C4-2B (cell line): Measurements from ENCODE around the gene SYVN1.
"Not testable (repeated sequence)": the region's sequence is repeated elsewhere in the genome, so short reads cannot be mapped to it uniquely, and the experiment has no call there.

ENCODE experiments used
- H3K27ac ChIP-seq: fragments of 450-650 bp; 2 replicates; pipeline ENCODE4 v1.5.1; 2017
- ZFX ChIP-seq: fragments of 450-650 bp; IDR thresholded peaks from 2 replicates; pipeline ENCODE4 v1.6.1; 2017
- TF ChIP-seq, protein P1 (sequence below): fragments of 450-650 bp; conservative IDR thresholded peaks from 2 replicates; pipeline ENCODE4 v1.5.1; 2017; ENCODE audit warnings: mild to moderate bottlenecking

The SYVN1 gene

DNA sequence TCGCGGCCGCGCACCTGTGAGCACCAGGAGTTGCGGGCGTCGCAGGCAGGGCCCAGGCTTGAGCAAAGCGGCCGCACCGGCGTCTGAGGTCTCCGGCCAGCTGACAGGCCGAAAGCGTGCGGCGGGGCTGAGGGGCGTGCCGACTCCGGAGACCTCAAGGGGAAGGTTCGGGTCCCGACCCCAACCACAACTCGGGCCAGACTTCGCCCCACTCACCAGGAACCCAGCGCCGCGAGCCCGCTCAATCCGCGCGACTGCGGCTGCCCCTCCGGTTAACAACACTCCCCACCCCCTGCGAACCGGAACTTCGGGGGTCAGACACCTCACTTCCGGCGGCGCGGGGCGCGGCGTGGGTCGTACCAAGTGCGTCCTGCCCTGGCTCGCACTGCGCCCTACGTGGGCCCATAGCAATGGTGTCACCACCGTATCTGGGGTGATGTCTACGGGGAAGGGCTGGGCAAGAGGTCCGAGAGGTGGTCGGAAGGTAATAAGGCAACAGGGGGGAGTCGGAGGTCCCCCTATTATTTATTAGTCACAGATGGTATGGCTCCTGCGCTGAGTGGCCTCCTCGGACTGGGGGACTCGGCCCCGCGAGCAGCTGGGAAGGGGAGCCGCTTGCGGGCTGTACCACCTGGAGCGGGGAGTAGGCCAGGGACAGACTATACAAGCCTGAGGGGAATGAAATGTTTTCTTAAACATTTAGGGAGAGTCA is at the start of gene SYVN1:
Gene SYVN1 (minus strand): TSS at position 280 of the 712 bp plus-strand sequence. CDS start 918 bp downstream, outside the sequence.
- TF ChIP-seq, protein P1, sequence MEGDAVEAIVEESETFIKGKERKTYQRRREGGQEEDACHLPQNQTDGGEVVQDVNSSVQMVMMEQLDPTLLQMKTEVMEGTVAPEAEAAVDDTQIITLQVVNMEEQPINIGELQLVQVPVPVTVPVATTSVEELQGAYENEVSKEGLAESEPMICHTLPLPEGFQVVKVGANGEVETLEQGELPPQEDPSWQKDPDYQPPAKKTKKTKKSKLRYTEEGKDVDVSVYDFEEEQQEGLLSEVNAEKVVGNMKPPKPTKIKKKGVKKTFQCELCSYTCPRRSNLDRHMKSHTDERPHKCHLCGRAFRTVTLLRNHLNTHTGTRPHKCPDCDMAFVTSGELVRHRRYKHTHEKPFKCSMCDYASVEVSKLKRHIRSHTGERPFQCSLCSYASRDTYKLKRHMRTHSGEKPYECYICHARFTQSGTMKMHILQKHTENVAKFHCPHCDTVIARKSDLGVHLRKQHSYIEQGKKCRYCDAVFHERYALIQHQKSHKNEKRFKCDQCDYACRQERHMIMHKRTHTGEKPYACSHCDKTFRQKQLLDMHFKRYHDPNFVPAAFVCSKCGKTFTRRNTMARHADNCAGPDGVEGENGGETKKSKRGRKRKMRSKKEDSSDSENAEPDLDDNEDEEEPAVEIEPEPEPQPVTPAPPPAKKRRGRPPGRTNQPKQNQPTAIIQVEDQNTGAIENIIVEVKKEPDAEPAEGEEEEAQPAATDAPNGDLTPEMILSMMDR: no peak
- peak; percentile 80; the same call in 1 of the 2 replicates for TF ChIP-seq ZFX
- H3K27ac ChIP-seq: peak within 1 kb of the TSS; percentile 96

DNA sequence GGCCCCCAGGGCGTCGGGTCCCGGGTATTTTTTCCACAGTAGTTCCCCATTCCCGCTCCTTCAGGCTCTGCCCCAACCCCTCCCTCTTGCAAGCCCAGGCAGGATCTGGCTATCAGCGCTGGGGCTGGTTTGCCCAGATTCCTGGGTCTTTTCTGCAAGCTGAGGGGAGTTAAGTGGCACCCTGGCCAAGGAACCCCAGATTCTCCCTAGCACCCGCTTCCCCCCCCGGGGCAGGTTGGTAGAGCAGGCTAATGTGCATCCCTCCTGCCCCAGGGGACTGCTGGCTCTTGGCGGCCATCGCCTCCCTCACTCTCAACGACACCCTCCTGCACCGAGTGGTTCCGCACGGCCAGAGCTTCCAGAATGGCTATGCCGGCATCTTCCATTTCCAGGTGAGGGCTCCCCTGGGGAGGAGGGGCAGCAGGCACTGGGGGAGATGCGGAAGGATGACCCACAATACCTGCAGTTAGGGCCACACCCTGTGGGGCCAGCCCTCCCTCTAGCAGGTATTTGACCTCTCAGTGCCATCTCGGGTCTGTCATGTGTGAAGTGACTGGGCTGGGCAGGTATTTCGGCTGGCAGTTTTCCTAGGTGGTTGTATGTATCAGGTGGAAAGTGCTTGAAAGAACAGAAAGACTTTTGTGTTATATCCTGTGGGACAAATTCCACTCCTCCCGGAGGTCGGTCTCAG is 49.0 kb upstream of the SYVN1 start:
- H3K27ac ChIP-seq: no peak overlapping the region; the same call in 1 of the 2 replicates
- TF ChIP-seq, protein P1: no peak
- no peak for TF ChIP-seq ZFX

GRCh38 chr11:65182258-65183170 is 48.2 kb upstream of the SYVN1 start:
- TF ChIP-seq ZFX: no peak
- TF ChIP-seq, protein P1: no peak
- peak overlapping the region; percentile 86 for H3K27ac ChIP-seq

- TF ChIP-seq, protein P1: no peak
- peak; percentile 36; the same call in 1 of the 2 replicates for TF ChIP-seq ZFX
- peak within 1 kb of the TSS; percentile 86 for H3K27ac ChIP-seq
These were observed 47.4 kb upstream of the SYVN1 start, which contains the start of gene CAPN1 for GRCh38 chr11:65181569-65182257. TSS of gene CAPN1 (plus strand) at chr11:65181928. CDS start at chr11:65182702, 774 bp downstream.

DNA sequence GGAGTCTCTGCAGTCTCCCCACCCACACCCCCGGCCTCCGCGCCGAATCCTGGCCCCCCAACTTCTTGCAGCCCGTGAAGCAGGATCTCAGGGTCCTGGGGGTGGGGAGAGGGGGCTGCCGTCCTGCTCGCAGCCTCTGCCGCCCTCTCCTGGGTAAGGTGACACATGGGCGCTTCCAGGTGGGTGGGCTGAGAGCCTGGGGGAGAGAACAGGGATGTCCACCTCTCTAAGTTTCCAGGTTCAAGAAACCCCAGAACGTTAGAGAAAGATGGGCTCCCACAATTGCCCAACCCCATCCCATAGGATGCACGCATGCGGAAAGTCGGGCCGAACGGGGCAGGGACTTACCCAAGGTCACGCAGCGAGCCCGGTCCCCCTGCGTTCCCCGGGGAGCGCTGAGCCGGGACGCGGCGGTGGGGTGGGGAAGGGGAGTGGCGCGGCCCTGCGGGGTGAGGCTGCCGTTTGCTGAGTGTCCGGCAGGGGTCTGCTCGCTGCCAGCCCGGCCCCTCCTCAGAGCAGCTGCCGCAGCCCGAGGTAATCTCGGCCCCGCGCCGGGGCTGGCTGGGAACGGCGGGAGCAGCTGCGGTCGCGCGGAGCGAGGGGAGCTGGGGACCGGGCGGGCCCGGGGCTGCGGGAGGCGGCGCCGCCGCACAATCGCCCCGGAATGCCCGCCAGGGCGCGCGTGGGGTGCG is 46.7 kb upstream of the SYVN1 start:
- peak overlapping the region; percentile 86 for H3K27ac ChIP-seq
- TF ChIP-seq, protein P1: peak; percentile 74
- 0 out of 2 replicates have a peak, but pooled peaks have one; percentile 5 for TF ChIP-seq ZFX

DNA sequence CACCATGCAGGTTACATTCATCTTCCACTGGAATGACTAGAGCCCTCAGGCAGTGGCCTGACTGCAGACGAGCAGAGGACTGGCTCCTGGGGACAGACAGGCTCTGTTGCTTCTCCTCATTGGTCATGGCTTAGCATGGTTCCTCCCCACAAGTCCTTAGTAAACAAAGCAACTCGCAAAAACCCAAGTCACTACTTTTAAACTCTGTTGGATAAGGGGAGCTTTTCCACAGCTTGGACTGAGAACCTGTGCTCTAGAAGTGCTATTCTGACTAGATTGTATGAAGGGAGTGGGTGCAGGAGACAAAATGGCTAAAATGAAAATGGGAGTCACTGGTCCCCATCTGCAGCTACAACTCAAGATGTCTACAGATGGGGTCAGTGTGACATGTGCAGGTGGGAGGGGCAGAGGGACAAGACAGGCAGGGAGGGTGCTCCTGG is 40.3 kb upstream of the SYVN1 start:
- H3K27ac ChIP-seq: not testable (repeated sequence)
